ENCODE results near the gene RNF14. TPM values are rescaled to one million over a fixed set of nuclear protein-coding genes. Genes with fewer than 3 reads are reported as not detected.

RNF14 gene
- total RNA-seq, 1 donor from 2014 or later, result 37.8 TPM

DNA sequence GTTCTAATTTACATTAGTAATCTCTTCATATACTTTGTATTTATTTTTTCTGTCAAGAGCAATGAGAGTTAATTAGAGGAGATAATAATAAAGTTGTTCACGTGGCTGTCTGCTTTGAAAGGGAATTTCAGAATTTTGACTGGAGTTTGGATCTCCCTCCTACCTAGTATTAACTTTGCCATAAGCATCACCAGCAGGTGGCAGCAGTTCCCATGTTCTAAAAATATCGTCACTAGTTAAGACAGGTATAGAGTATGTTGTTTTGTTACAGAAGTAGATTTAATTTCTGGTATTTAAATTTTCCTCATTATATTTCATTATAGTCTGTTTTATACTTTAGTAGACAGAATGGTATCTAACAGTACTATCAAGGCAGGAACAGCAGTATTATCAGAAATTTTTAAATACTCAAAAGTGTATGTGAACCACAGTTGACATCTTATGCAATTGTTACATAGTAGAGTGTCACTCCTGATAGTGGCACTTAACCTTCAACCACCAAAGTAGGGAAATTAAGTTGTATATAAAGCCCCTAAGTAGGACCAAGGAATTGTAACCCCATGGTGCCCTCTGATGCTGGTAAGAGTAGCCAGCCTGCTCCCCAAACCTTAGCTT lies 23.6 kb downstream of the RNF14 start:
- H3K4me1 ChIP-seq, result no peaks in the 10 kb centered on the region
- H3K27ac ChIP-seq, result no peak overlapping the region
- intact Hi-C loops (cut with DNase I), result loop anchor here (5.0 to 10.0 kb wide), 2 partner anchors 122 to 150 kb away; no protein-coding TSS in a partner anchor
- TF ChIP-seq, protein P1, sequence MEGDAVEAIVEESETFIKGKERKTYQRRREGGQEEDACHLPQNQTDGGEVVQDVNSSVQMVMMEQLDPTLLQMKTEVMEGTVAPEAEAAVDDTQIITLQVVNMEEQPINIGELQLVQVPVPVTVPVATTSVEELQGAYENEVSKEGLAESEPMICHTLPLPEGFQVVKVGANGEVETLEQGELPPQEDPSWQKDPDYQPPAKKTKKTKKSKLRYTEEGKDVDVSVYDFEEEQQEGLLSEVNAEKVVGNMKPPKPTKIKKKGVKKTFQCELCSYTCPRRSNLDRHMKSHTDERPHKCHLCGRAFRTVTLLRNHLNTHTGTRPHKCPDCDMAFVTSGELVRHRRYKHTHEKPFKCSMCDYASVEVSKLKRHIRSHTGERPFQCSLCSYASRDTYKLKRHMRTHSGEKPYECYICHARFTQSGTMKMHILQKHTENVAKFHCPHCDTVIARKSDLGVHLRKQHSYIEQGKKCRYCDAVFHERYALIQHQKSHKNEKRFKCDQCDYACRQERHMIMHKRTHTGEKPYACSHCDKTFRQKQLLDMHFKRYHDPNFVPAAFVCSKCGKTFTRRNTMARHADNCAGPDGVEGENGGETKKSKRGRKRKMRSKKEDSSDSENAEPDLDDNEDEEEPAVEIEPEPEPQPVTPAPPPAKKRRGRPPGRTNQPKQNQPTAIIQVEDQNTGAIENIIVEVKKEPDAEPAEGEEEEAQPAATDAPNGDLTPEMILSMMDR (IDR thresholded peaks at IDR 0.05), result peak; percentile 62 to 85 (median 65)
- TF ChIP-seq POLR2A (IDR thresholded peaks at IDR 0.05), result no peak
- no peak for DNase-seq (ENCODE audit: extremely low spot score in 2 of 2)
- H3K27me3 ChIP-seq, result no peaks in the 10 kb centered on the region
- H3K9me3 ChIP-seq, result no peaks in the 10 kb centered on the region
- peaks cover 0 to 43% of the 10 kb centered on the region in 2 donors for H3K36me3 ChIP-seq
- no peak overlapping the region for H3K4me3 ChIP-seq

DNA sequence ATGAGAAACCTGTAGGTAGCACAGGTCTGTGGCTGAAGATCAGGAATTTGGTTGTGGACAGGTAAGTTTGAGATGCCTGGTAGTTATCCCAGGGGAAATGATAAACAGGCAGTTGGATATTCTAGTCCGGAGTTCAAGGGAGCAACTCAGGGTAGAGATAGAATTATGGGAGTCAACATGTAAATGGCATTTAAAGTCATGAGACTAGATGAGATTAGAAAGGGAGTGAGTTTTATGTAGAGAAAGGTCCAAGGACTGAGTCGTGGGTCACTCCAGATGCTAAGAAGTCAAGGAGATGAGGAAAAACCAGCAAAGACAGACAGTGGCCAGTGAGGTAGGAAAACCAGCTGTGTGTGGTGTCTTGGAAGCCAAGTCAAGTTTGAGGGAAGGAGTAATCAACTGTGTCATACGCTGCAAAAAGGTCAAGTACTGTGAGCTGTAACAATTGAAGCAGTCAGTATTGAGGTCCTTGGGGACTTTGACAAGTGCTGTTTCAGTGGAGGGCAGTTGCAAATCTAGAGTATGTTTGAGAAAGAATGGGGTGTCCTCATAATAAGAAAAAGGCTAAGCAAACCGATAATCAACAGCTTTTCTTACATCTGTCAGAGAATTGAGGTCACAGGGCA lies 25.7 kb downstream of the RNF14 start:
- Histone ChIP-seq H3K27me3 (no peaks in the 10 kb centered on the region), H3K4me3 (no peak overlapping the region), H3K9me3 (no peaks in the 10 kb centered on the region), H3K36me3 (peaks cover 0 to 26% of the 10 kb centered on the region in 2 donors), H3K27ac (no peak overlapping the region), H3K4me1 (no peaks in the 10 kb centered on the region)
- TF ChIP-seq, protein P1 (IDR thresholded peaks at IDR 0.05), result no peak
- TF ChIP-seq POLR2AphosphoS5 (IDR thresholded peaks at IDR 0.05; ENCODE audit: insufficient read depth in 1 of 2, low read depth in 1 of 2) (no peak), POLR2A (IDR thresholded peaks at IDR 0.05) (no peak)
- intact Hi-C loops (cut with DNase I), result loop anchor here (5.0 to 10.0 kb wide), 2 partner anchors 120 to 148 kb away; no protein-coding TSS in a partner anchor
- DNase-seq (ENCODE audit: extremely low spot score in 2 of 2), result no peak

DNA sequence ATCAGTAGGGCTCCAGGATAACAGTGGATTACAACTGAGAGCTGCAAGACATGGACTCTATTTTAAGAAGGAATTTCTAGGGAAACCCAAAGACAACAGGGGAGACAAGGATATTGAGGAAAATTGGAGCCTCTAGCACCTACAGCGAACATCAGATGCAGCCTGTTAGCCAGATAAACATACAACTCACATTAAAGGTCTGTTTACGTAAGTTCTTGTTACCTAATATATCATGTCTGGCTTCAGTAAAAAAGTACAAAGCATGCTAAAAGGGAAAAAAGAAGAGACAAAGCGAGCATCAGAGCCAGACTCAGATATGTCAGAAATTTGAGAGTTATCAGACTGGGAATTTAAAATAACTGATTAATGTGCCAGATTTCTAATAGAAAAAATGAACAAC lies 26.8 kb downstream of the RNF14 start:
- H3K27ac ChIP-seq, result no peak overlapping the region
- H3K4me1 ChIP-seq, result no peaks in the 10 kb centered on the region
- TF ChIP-seq POLR2A (IDR thresholded peaks at IDR 0.05), result no peak
- no peak for TF ChIP-seq POLR2AphosphoS5 (IDR thresholded peaks at IDR 0.05; ENCODE audit: insufficient read depth in 1 of 2, low read depth in 1 of 2)
- TF ChIP-seq, protein P1 (IDR thresholded peaks at IDR 0.05), result no peak
- DNase-seq (ENCODE audit: extremely low spot score in 2 of 2), result no peak
- intact Hi-C loops (cut with DNase I), result loop anchor here (10.0 kb wide), 1 partner anchor 119 kb away; no protein-coding TSS in a partner anchor
- no peak overlapping the region for H3K4me3 ChIP-seq
- H3K36me3 ChIP-seq, result peaks cover 0 to 23% of the 10 kb centered on the region in 2 donors
- no peaks in the 10 kb centered on the region for H3K9me3 ChIP-seq
- H3K27me3 ChIP-seq, result no peaks in the 10 kb centered on the region

DNA sequence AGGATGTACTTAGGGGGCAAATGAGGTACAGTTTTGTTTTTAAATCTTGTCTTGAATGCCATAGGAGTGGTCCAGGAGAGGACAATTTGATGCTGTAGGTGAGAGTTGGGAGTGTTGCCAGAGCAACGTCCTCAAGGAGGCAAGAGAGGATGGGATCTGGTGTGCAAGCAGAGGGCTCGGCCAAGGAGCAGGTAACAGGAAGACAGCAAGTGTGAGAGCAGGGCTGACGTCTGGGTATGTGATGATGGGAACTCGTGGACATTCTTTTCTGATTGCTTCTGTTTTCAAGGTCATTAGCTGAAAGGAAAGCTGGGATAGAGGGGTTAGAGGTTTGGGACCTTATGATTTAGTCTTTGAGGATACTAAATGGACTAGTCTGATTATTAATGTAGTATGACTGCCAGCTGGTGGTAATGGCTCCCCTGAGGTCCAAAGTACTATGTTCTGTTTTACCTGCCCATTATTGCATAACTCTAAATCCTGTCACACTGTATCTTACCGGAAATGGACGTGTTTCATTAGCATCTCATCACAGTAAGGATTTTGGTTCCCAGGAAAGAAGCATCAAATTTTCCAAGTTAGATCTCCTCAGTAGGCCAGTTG lies 28.6 kb downstream of the RNF14 start:
- H3K4me1 ChIP-seq, result no peaks in the 10 kb centered on the region
- TF ChIP-seq POLR2AphosphoS5 (IDR thresholded peaks at IDR 0.05; ENCODE audit: insufficient read depth in 1 of 2, low read depth in 1 of 2) (no peak), POLR2A (IDR thresholded peaks at IDR 0.05) (no peak)
- TF ChIP-seq, protein P1 (IDR thresholded peaks at IDR 0.05), result no peak
- intact Hi-C loops (cut with DNase I), result loop anchor here (10.0 kb wide), 1 partner anchor 117 kb away; no protein-coding TSS in a partner anchor
- no peaks in the 10 kb centered on the region for H3K9me3 ChIP-seq
- H3K27me3 ChIP-seq, result no peaks in the 10 kb centered on the region
- DNase-seq (ENCODE audit: extremely low spot score in 2 of 2), result no peak
- no peak overlapping the region for H3K27ac ChIP-seq
- no peak overlapping the region for H3K4me3 ChIP-seq
- peaks cover 0 to 36% of the 10 kb centered on the region in 2 donors for H3K36me3 ChIP-seq
